DND-41 (cell line): ENCODE measurements around the gene AFF3.

ENCODE experiments used
- CTCF ChIP-seq: IDR thresholded peaks from 2 replicates; pipeline ENCODE4 v1.5.1; 2012; ENCODE audit warnings: borderline replicate concordance, low read length, moderate library complexity, mild to moderate bottlenecking; ENCODE audit not compliant: poor library complexity, severe bottlenecking; ENCODE audit errors: extremely low read depth
- EZH2 ChIP-seq: IDR thresholded peaks from 3 replicates; pipeline ENCODE4 v1.6.1; 2012; ENCODE audit warnings: borderline replicate concordance, low read depth, mild to moderate bottlenecking, moderate library complexity, low read length, inconsistent platforms; ENCODE audit not compliant: severe bottlenecking

GRCh38 chr2:100125626-100126025 is 16.8 kb downstream of the AFF3 start:
- TF ChIP-seq EZH2, result no peak
- no peak for TF ChIP-seq CTCF
